Dermis microvascular lymphatic vessel endothelial cell (primary cell): ENCODE measurements around the gene PLA2G4E. TPM values are rescaled to one million over a fixed set of nuclear protein-coding genes. Genes with fewer than 3 reads are reported as not detected.

Source experiments
- DNase-seq, 2 donors: peaks; one replicate each; pipeline versions ENCODE4 v3.0.0 to v3.0.0-alpha.2; 2010; ENCODE audit warnings: low read depth in 2 of 2
- total RNA-seq: library from RNA; depleted of rRNA; stranded (reverse); fragments of >200 nt; gene quantifications from 2 replicates; pipeline ENCODE4 v1.2.1, GENCODE V29; 2014

Gene PLA2G4E
- total RNA-seq, 1 donor from 2014 or later = not detected

- DNase-seq = no peak
Measured at GRCh38 chr15:42021593-42021992, 751 bp upstream of the PLA2G4E start.

DNA sequence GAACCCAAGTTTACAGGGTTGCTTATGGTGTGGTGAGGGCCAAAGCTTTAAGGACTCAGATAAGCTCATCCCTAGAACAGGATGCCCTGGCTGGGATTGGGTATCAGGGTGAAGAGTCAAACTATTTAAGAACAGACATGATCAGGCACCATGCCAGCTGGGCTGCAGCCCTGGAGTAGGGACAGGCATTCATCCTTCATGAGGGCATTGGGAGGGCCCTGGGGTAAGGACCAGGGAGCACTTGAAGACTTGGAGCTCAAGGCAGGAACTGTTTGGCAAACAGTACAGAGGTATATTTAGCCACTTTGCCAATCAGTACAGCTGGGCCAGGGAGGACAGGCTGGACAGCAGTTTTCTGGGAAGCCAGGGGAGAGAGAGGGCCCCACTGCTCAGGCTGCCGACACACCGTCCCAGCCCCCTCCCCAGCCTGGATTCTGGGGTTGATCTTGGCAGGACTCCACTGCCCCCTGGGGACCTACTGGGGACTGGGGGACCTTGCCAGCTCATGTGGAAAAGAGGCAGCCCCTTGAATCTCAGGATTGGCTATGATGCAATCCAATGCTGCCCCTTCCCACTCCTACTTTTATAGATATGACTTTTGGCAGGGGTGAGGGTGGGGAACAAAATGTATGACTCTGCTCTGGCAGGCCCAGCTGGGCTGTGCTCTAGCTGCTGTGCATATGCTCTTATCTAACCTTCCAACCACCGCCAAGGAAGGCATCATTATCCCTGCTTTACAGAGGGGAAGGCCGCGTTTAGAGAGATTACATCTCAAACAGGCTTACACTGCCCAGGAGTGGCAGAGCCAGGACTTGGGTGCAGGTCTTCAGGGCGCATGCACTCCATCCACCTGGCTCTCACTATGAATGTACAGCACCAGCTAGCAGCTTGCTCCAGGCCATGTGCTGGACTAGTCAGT lies 2.3 kb downstream of the PLA2G4E start:
- DNase-seq = no peak

- DNase-seq = no peak
Measured at GRCh38 chr15:42016971-42017370, 3.9 kb downstream of the PLA2G4E start.

- DNase-seq = no peak
Measured at GRCh38 chr15:42014406-42014805, 6.4 kb downstream of the PLA2G4E start.

GRCh38 chr15:42012928-42013482 lies 7.8 kb downstream of the PLA2G4E start:
- no peak for DNase-seq

DNA sequence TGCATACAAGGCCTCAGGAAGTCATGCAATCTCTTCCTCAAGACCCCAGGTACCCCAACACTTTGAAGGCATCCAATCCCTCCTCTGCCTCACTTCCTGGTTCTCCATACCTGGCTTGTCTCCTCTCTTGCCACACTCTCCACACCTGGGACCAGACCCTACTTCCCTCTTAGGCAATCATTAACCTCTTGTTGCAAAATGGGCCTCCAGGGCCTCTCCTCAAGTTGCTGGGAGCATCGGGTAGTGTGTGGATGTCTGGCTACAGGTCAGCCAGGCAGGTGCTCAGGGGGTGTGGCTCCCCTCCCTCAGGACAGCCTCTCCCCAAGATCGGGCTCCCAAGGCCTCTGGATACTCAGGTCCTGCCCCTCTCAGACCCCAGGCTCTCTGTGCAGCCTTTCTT lies 8.6 kb downstream of the PLA2G4E start:
- DNase-seq = no peak

GRCh38 chr15:42011074-42011473 lies 9.8 kb downstream of the PLA2G4E start:
- no peak for DNase-seq

DNA sequence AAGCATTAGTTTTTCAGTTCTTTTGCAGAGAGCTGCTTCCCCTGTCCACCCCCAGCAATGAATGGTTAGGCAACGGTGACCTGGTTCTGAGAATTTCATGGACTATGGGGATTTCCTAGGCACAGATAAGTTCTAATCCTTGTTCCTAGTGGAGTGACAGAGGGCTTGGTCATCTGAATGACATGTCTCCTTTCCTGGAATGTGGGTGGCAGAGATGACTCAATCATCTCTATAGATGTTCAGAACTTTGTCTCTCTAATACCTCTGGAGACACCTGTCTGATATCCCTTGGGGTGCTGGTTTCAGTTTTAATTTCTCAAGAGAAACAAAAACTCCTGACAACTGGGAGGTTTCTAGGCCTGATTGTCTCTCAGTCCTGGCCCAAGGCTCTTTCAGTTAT lies 10.4 kb downstream of the PLA2G4E start:
- no peak for DNase-seq

DNA sequence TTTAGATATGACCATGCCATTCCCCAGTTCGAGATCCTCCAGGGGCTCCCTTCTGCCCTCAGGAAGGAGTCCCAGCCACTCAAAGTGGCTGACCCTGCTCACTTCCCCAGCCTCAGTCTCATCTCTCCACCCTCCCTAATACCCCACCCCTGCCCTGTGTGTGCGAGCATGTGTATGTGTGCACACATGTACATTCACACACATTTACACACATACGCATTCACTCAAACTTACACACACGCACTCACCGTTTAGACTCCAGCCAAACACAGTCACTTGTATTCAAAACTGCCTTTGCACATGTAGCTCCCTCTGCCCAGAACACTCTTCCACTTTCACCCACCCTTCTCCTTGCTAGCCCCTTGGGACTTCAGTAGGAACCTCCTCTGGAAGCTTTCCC lies 11.4 kb downstream of the PLA2G4E start:
- no peak for DNase-seq

DNA sequence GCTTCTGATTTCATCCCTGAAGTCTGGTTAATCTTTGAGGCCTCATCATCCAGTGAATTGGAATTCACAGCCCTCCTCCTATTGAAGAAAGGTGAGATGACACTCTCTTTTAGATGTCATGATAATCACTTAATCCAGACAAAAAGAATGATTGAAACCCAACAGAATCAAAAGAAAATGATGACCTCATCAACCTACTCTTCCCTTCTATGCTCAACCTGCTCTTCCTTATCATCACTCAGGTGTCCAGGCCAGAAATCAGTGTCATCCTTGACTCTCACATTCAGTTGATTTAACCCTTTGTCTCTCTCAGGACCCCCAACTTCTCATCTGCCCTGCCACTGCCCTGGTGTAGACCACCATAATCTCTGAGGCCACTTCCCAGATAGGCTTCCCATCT lies 11.8 kb downstream of the PLA2G4E start:
- DNase-seq = no peak

GRCh38 chr15:42007386-42007785 lies 13.5 kb downstream of the PLA2G4E start:
- DNase-seq = no peak

DNA sequence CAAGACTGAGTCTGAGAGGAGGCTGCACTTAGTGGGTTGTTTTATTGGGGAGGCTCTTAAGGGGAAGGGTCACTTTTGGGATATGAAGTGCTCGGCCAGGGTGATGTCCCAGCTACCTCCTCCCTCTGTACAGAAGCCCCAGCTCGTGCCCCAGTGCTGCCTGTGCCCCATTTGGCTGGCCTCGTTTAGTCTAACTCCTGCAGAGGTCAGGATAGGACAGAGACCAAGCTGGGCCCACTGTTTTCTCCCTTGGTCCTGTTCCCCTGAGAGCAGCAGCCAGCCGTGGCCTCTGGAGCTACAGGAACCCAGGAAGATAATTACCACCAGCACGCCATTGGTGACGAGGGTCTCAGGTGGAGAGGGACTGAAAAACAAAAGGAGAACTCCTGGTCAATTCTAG lies 18.5 kb downstream of the PLA2G4E start:
- no peak for DNase-seq

DNA sequence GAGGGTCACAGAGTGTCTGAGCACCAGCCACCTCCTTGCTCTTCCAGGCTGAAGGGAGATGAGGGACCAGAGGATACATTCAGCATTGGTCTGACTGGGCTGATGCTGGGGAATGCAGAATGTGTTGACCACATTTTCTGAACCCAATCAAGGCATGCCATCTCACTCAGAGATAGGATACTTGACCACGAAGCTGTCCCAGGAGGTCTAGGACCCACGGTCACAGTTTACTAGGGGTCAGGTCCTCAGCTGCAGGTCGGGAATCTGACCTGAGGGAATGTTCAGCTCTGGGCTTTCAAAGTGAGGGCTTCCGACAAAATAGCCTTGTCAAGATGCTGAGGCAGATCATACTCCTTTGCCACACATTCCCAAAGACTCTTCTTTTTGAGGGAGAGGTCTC lies 19.6 kb downstream of the PLA2G4E start:
- DNase-seq = no peak

DNA sequence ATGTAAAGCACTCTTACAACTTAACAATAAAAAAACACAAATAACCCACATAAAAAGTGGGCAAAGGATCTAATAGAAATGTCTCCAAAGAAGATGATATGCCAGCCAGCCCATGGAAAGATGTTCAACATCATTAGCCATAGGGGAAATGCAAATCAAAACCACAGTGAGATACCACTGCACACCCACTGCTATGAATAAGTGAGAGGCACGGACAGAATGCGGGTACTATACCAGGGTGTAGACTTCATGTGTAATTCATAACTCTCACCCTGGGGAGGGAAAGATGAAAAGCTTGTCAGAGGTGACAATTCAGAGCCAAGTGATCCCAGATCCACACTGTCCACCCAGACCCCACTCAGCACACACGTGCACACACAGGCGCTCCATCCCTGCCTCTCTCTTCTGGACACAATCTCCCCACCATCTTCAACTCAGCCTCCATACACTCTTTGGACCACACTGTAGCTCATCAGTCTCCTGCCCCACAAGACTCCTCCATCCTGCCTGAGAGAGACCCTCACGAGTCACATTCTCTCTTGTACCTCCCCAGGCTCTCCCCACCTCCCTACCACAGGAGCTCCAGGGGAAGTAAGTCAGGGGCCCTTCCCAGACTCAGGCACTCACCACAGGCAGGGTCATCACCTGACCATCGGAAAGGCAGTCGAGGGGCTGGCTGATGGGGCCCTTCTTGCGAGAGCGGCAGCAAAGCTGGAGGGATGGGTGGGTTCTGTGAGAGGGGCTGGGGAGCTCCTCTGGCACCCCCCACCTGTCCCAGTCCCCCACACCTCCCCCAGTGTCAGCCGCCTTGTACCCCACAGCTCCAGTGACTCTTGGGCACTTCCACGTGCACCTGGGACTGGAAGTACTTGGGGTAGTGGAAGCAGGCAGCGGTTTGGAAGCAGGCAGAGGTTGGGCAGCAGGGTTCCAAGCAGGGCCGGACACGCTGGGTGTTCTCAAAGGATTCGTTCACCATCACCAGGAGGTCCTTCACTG lies 21.3 kb downstream of the PLA2G4E start:
- no peak for DNase-seq

GRCh38 chr15:41997845-41998244 lies 23.0 kb downstream of the PLA2G4E start:
- no peak for DNase-seq

GRCh38 chr15:41996921-41997592 lies 23.8 kb downstream of the PLA2G4E start:
- no peak for DNase-seq

DNA sequence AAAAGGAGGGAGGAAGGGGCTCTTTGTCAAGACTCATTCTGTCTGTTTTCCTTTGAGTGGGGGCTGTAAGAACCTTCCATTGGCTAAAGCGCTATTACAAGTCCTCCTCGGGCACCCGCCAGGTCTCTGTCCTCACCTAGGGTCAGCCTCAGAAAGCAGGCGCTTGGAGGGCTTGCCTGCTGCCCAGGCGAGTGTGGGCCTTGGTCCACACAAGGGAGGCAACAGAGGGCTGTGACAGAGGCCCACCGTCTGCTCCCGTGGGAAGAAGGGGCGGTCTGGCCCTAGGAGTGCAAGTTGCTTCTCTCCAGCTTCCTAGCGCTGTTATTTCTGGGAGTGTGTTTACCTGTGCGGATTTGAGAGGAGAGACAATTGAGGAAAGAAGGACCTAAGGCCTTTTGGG lies 24.5 kb downstream of the PLA2G4E start:
- no peak for DNase-seq

DNA sequence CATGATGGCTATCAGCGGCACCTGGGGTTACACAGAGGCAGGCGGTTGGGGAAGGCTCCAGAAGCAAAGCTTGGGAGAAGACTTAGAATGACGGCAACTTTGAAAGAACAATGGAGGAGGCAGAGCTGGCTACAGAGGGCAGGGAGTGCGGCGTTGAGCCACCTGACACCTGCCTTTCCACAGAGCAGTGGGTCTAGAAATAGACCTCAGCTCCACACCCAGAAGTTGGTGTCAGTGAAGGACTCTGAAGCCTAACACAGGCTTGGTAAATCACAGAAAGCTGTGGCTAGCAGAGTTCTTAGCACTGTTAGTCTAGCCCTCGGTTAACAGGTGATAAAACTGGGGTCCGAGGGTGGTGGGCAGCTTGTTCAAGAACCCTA lies 25.4 kb downstream of the PLA2G4E start:
- DNase-seq = no peak

- no peak for DNase-seq
Measured at GRCh38 chr15:41994772-41995475, 25.9 kb downstream of the PLA2G4E start.

DNA sequence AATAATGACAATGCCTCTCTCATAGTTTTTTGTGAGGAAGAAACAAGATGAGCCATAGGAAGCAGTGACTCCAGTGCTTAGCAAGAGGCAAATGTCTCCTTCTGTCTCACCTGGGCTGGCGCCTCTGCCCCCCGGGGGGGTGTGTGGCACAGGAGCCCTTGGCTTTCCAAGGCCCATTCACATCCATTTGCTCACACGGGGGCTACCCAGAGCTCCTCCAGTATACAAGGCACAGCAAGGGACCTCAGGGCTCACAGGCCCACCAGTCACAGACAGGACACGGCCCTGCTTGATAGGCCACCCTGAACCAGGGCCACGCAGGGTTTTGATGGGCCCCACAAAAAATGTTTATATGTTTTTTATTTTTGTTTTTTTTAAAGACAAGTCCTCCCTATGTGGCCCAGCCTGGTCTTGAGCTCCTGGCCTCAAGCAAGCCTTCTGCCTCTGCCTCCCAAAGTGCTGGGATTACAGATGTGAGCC lies 26.6 kb downstream of the PLA2G4E start:
- no peak for DNase-seq
